ENCODE results near the gene POGZ. TPM values are rescaled to one million over a fixed set of nuclear protein-coding genes. Genes with fewer than 3 reads are reported as not detected.

The POGZ gene
- total and polyA plus RNA-seq, 2 of the 13 experiments (the other 11 are each of a cell fraction or from before 2014, with no cell fraction given), result 15.3 to 45.6 TPM

DNA sequence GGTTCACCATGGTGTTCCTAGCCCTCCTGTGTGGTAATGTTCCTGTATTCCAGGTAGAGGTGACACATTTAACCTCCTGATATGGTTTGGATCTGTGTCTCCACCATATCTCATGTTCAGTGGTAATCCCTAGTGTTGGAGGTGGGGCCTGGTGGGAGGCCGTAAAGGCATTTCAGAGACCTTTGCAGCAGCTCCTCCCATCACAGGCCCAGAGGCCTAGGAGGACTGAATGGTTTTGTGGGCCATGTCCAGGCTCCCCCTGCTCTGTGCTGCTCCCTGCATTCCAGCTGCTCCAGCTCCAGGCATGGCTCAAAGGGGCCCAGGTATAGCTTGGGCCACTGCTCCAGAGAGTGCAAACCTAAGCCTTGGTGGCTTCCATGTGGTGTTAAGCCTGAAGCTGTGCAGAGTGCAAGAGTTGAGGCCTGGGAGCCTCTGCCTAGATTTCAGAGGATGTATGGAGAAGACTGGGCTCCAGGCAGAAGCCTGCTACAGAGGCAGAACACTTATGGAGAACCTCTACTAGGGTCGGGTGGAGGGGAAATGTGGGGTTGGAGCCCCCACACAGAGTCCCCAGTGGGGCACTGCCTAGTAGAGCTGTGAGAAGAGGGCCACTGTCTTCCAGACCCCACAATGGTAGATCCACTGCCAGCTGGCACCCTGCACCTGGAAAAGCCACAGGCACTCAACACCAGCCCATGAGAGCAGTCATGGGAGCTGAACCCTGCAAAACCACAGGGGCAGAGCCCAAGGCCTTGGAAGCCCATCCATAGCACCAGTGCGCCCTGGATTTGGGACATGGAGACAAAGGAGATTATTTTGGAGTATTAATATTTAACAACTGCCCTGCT, 96.8 kb downstream of the POGZ start (continued):
- TF ChIP-seq HBP1 (CRISPR knock-in tag; IDR thresholded peaks at IDR 0.05; ENCODE audit: low read depth) (no peak), ZNF577 (CRISPR knock-in tag; IDR thresholded peaks at IDR 0.05; ENCODE audit: borderline replicate concordance, low read depth) (no peak), ZFP36L2 (CRISPR knock-in tag; IDR thresholded peaks at IDR 0.05) (no peak)

GRCh38 chr1:151361883-151362282, 97.4 kb downstream of the POGZ start:
- BruUV-seq (replicated peaks), result no TSS peak
- H4K20me1 ChIP-seq (ENCODE audit: insufficient read depth, low read length), result no peaks in the 10 kb centered on the region
- no peak overlapping the region for H3K4me3 ChIP-seq (replicated peaks in 1 of 3; ENCODE audit: insufficient read depth in 1 of 3, low read depth in 2 of 3, low read length in 3 of 3)
- POLR2A ChIA-PET, result no interaction called here
- H3K36me3 ChIP-seq (replicated peaks in 1 of 2; ENCODE audit: control insufficient read depth in 1 of 2, insufficient read depth in 2 of 2, low read length in 2 of 2), result peaks cover 6 to 18% of the 10 kb centered on the region in 2 experiments; a peak in 4 of 5 replicates
- no peaks in the 10 kb centered on the region for H3K79me2 ChIP-seq (ENCODE audit: insufficient read depth, low read length)
- no peak for ATAC-seq
- CTCF ChIA-PET (ENCODE audit: low intra/inter-chr PET ratio, low total read pairs), result no interaction called here
- FAIRE-seq, result no peak
- H3K27ac ChIP-seq (ENCODE audit: extremely low read length, insufficient read depth, low read length), result no peak overlapping the region
- no peak for TF ChIP-seq ZNF230 (CRISPR knock-in tag; IDR thresholded peaks at IDR 0.05)
- TF ChIP-seq ZNF740 (CRISPR knock-in tag; IDR thresholded peaks at IDR 0.05), result no peak
- TF ChIP-seq, protein P1, sequence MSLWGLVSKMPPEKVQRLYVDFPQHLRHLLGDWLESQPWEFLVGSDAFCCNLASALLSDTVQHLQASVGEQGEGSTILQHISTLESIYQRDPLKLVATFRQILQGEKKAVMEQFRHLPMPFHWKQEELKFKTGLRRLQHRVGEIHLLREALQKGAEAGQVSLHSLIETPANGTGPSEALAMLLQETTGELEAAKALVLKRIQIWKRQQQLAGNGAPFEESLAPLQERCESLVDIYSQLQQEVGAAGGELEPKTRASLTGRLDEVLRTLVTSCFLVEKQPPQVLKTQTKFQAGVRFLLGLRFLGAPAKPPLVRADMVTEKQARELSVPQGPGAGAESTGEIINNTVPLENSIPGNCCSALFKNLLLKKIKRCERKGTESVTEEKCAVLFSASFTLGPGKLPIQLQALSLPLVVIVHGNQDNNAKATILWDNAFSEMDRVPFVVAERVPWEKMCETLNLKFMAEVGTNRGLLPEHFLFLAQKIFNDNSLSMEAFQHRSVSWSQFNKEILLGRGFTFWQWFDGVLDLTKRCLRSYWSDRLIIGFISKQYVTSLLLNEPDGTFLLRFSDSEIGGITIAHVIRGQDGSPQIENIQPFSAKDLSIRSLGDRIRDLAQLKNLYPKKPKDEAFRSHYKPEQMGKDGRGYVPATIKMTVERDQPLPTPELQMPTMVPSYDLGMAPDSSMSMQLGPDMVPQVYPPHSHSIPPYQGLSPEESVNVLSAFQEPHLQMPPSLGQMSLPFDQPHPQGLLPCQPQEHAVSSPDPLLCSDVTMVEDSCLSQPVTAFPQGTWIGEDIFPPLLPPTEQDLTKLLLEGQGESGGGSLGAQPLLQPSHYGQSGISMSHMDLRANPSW (CRISPR knock-in tag; IDR thresholded peaks at IDR 0.05; ENCODE audit: borderline replicate concordance), result no peak
- TF ChIP-seq ZNF543 (CRISPR knock-in tag; IDR thresholded peaks at IDR 0.05), result no peak
- TF ChIP-seq SCMH1 (CRISPR knock-in tag; IDR thresholded peaks at IDR 0.05; ENCODE audit: borderline replicate concordance), result no peak
- TF ChIP-seq, protein P2, sequence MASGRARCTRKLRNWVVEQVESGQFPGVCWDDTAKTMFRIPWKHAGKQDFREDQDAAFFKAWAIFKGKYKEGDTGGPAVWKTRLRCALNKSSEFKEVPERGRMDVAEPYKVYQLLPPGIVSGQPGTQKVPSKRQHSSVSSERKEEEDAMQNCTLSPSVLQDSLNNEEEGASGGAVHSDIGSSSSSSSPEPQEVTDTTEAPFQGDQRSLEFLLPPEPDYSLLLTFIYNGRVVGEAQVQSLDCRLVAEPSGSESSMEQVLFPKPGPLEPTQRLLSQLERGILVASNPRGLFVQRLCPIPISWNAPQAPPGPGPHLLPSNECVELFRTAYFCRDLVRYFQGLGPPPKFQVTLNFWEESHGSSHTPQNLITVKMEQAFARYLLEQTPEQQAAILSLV (CRISPR knock-in tag; IDR thresholded peaks at IDR 0.05; ENCODE audit: borderline replicate concordance), result no peak
- no peaks in the 10 kb centered on the region for H3K27me3 ChIP-seq (ENCODE audit: control insufficient read depth in 1 of 2, insufficient read depth in 2 of 2, low read length in 2 of 2)
- intact Hi-C loops (cut with micrococcal nuclease; ENCODE audit: unreplicated experiment) (no loop called here), in situ Hi-C loops (cut with HindIII; ENCODE audit: extremely low pct_ligation_motif_present, low pct_unique_long_range_greater_than_20kb) (no loop called here)
- no peaks in the 10 kb centered on the region for H3K4me1 ChIP-seq (ENCODE audit: insufficient read depth, low read length)
- H3K9ac ChIP-seq (ENCODE audit: insufficient read depth, low read depth, low read length), result no peak overlapping the region
- no peak for DNase-seq (ENCODE audit: low spot score)
- H3K9me3 ChIP-seq (ENCODE audit: low read length), result peaks cover 14% of the 10 kb centered on the region
- H2AFZ ChIP-seq (ENCODE audit: low read length), result no peak overlapping the region
- no peak overlapping the region for H3K4me2 ChIP-seq (ENCODE audit: low read depth, low read length)

Measured in HepG2 (cell line).